ENCODE results near the gene ZC3HAV1. TPM values are rescaled to one million over a fixed set of nuclear protein-coding genes. Genes with fewer than 3 reads are reported as not detected.

ZC3HAV1 gene
- total RNA-seq, 1 donor from 2014 or later = 36.0 TPM

- intact Hi-C loops (cut with DNase I) = no loop called here
These were observed 7.5 kb upstream of the ZC3HAV1 start for GRCh38 chr7:139116999-139117398.

GRCh38 chr7:139115104-139115503 is 5.6 kb upstream of the ZC3HAV1 start:
- no peak overlapping the region for H3K27ac ChIP-seq
- no peaks in the 10 kb centered on the region for H3K27me3 ChIP-seq
- intact Hi-C loops (cut with DNase I) = no loop called here
- peaks cover 12% of the 10 kb centered on the region for H3K4me1 ChIP-seq
- no peaks in the 10 kb centered on the region for H3K36me3 ChIP-seq
- no peak overlapping the region for H3K4me3 ChIP-seq
- TF ChIP-seq, protein P1, sequence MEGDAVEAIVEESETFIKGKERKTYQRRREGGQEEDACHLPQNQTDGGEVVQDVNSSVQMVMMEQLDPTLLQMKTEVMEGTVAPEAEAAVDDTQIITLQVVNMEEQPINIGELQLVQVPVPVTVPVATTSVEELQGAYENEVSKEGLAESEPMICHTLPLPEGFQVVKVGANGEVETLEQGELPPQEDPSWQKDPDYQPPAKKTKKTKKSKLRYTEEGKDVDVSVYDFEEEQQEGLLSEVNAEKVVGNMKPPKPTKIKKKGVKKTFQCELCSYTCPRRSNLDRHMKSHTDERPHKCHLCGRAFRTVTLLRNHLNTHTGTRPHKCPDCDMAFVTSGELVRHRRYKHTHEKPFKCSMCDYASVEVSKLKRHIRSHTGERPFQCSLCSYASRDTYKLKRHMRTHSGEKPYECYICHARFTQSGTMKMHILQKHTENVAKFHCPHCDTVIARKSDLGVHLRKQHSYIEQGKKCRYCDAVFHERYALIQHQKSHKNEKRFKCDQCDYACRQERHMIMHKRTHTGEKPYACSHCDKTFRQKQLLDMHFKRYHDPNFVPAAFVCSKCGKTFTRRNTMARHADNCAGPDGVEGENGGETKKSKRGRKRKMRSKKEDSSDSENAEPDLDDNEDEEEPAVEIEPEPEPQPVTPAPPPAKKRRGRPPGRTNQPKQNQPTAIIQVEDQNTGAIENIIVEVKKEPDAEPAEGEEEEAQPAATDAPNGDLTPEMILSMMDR (IDR thresholded peaks at IDR 0.05) = no peak
- no peaks in the 10 kb centered on the region for H3K9me3 ChIP-seq
- DNase-seq (no peak), ATAC-seq (no peak)

More at GRCh38 chr7:139116999-139117398, 7.5 kb upstream of the ZC3HAV1 start:
- TF ChIP-seq, protein P1 (IDR thresholded peaks at IDR 0.05) = no peak
- Histone ChIP-seq H3K27me3 (no peaks in the 10 kb centered on the region), H3K9me3 (no peaks in the 10 kb centered on the region), H3K4me1 (peaks cover 7% of the 10 kb centered on the region), H3K36me3 (no peaks in the 10 kb centered on the region), H3K4me3 (no peak overlapping the region), H3K27ac (no peak overlapping the region)
- ATAC-seq (no peak), DNase-seq (no peak)

- no peak overlapping the region for H3K4me3 ChIP-seq
- ATAC-seq = no peak
- H3K27me3 ChIP-seq = no peaks in the 10 kb centered on the region
- H3K9me3 ChIP-seq = no peaks in the 10 kb centered on the region
- TF ChIP-seq, protein P1 (IDR thresholded peaks at IDR 0.05) = no peak
- intact Hi-C loops (cut with DNase I) = no loop called here
- no peaks in the 10 kb centered on the region for H3K36me3 ChIP-seq
- H3K27ac ChIP-seq = no peak overlapping the region
- DNase-seq = no peak
- H3K4me1 ChIP-seq = peaks cover 12% of the 10 kb centered on the region
These were observed 5.1 kb upstream of the ZC3HAV1 start for GRCh38 chr7:139114585-139114984.

GRCh38 chr7:139114018-139114417 is 4.5 kb upstream of the ZC3HAV1 start:
- DNase-seq = no peak
- H3K36me3 ChIP-seq = no peaks in the 10 kb centered on the region
- no peak for ATAC-seq
- intact Hi-C loops (cut with DNase I) = no loop called here
- no peaks in the 10 kb centered on the region for H3K9me3 ChIP-seq
- H3K4me1 ChIP-seq = peaks cover 12% of the 10 kb centered on the region
- no peak overlapping the region for H3K4me3 ChIP-seq
- TF ChIP-seq, protein P1 (IDR thresholded peaks at IDR 0.05) = no peak
- H3K27me3 ChIP-seq = no peaks in the 10 kb centered on the region
- no peak overlapping the region for H3K27ac ChIP-seq

- H3K27ac ChIP-seq = no peak overlapping the region
- DNase-seq (no peak), ATAC-seq (no peak)
- peaks cover 5% of the 10 kb centered on the region for H3K4me1 ChIP-seq
- intact Hi-C loops (cut with DNase I) = no loop called here
- no peaks in the 10 kb centered on the region for H3K36me3 ChIP-seq
- H3K9me3 ChIP-seq = no peaks in the 10 kb centered on the region
- TF ChIP-seq, protein P1 (IDR thresholded peaks at IDR 0.05) = no peak
- no peak overlapping the region for H3K4me3 ChIP-seq
- H3K27me3 ChIP-seq = no peaks in the 10 kb centered on the region
These were observed 3.3 kb upstream of the ZC3HAV1 start for GRCh38 chr7:139112741-139113250.

GRCh38 chr7:139112316-139112715 is 2.8 kb upstream of the ZC3HAV1 start:
- Histone ChIP-seq H3K27me3 (no peaks in the 10 kb centered on the region), H3K9me3 (no peaks in the 10 kb centered on the region), H3K27ac (no peak overlapping the region), H3K4me3 (no peak overlapping the region), H3K4me1 (peaks cover 5% of the 10 kb centered on the region), H3K36me3 (no peaks in the 10 kb centered on the region)
- ATAC-seq = no peak
- intact Hi-C loops (cut with DNase I) = no loop called here
- no peak for DNase-seq
- TF ChIP-seq, protein P1 (IDR thresholded peaks at IDR 0.05) = no peak
